ENCODE data around the gene GRIN3B.

GRCh38 chr19:1002600-1002999, 2.4 kb downstream of the GRIN3B start:
- TF ChIP-seq BHLHE40 (IDR thresholded peaks at IDR 0.05; ENCODE audit: low read depth, low read length) (no peak), CTCF (conservative IDR thresholded peaks at IDR 0.05; ENCODE audit: low read depth, low read length) (no peak), RAD21 (IDR thresholded peaks at IDR 0.05; ENCODE audit: low read length) (no peak), CEBPB (IDR thresholded peaks at IDR 0.05; ENCODE audit: low read depth, low read length) (no peak), POLR2A (IDR thresholded peaks at IDR 0.05; ENCODE audit: low read depth, low read length) (no peak), USF2 (IDR thresholded peaks at IDR 0.05; ENCODE audit: low read depth, low read length) (no peak), FOS (IDR thresholded peaks at IDR 0.05; ENCODE audit: low read depth, low read length) (no peak), MAFK (IDR thresholded peaks at IDR 0.05; ENCODE audit: low read depth, low read length) (no peak), ELK1 (IDR thresholded peaks at IDR 0.05; ENCODE audit: borderline replicate concordance, low read depth, low read length) (no peak), RCOR1 (IDR thresholded peaks at IDR 0.05; ENCODE audit: insufficient replicate concordance, low read length) (no peak), MAZ (IDR thresholded peaks at IDR 0.05; ENCODE audit: borderline replicate concordance, low read depth, low read length) (no peak), CHD1 (IDR thresholded peaks at IDR 0.05; ENCODE audit: low read depth, low read length) (no peak), RFX5 (IDR thresholded peaks at IDR 0.05; ENCODE audit: low read depth, low read length) (no peak)

All from IMR-90 (cell line).